Neural progenitor cell (in vitro differentiated cells): ENCODE measurements around the gene PPP1CA.

ENCODE experiments used
- CTCF ChIP-seq: fragments of 200-600 bp; sonication (generic); IDR thresholded peaks from 2 replicates; pipeline ENCODE4 v1.5.1; 2017; ENCODE audit warnings: antibody characterized with exemption, mild to moderate bottlenecking
- EZH2 ChIP-seq: fragments of 200-600 bp; sonication (generic); IDR thresholded peaks from 2 replicates; pipeline ENCODE4 v1.6.1; 2017; ENCODE audit warnings: antibody characterized with exemption, mild to moderate bottlenecking, moderate library complexity

- TF ChIP-seq CTCF = no peak
- no peak for TF ChIP-seq EZH2
Observed at GRCh38 chr11:67375320-67376055, 26.2 kb downstream of the PPP1CA start.
